K562 (cell line): Measurements from ENCODE around the gene CTNNA3. TPM values are rescaled to one million over a fixed set of nuclear protein-coding genes. Genes with fewer than 3 reads are reported as not detected.

Source experiments
- ATAC-seq: fragments of 200-7000 bp; cut with Tn5 transposase; 3 replicates; pipeline ENCODE4 v1.9.1; 2020; ENCODE audit warnings: moderate library complexity
- BruUV-seq: library from RNA; stranded (reverse); fragments of 400-500 nt; replicated peaks from 2 replicates; lab custom pipeline; 2021; lab: Mats Ljungman, UMichigan
- CTCF ChIA-PET: fragments of 300-600 bp; formaldehyde crosslinking; extraction: SDS; loops from one replicate; lab custom pipeline; 2021; ENCODE audit warnings: low intra/inter-chr PET ratio; lab: Yijun Ruan, JAX
- POLR2A ChIA-PET: fragments of 300-600, 350-650 bp; sonication (Branson Sonifier 250); formaldehyde crosslinking; extraction: SDS; loops from one replicate; lab custom pipeline; 2021; ENCODE audit warnings: antibody characterized with exemption, inconsistent platforms; lab: Yijun Ruan, JAX
- DNase-seq, 4 experiments: peaks; one replicate each; pipeline versions ENCODE4 v3.0.0 to v3.0.0-alpha.2; 2011 to 2018; ENCODE audit warnings: low spot score in 3 of 4, mixed read lengths in 3 of 4; ENCODE audit errors: extremely low read depth in 1 of 4
- FAIRE-seq: peaks from 2 replicates; lab custom pipeline; 2011; peaks lifted over from hg19 to GRCh38; lab: Jason Lieb, UNC
- H2AFZ ChIP-seq: 2 replicates; pipeline ENCODE4 v1.6.0; 2011; ENCODE audit warnings: low read depth, low read length, control low read depth, inconsistent platforms
- H3K27ac ChIP-seq: fragments of 200-600 bp; 3 replicates; pipeline ENCODE4 v1.8.0; 2011; ENCODE audit warnings: low read depth, mild to moderate bottlenecking, control low read depth, inconsistent platforms, low read length, moderate library complexity, mixed read lengths; ENCODE audit errors: extremely low read depth
- H3K27me3 ChIP-seq, 2 experiments: fragments of 300-600 bp in 1 of 2; 2 replicates in 1 of 2; 3 replicates in 1 of 2; pipeline versions ENCODE4 v1.6.0 to v1.8.0; 2011; ENCODE audit warnings: inconsistent platforms in 2 of 2, low read length in 2 of 2, mild to moderate bottlenecking in 1 of 2, mixed read lengths in 1 of 2, moderate library complexity in 1 of 2; ENCODE audit not compliant: control insufficient read depth in 2 of 2, insufficient read depth in 2 of 2
- H3K36me3 ChIP-seq: fragments of 300-600 bp; 3 replicates; pipeline ENCODE4 v1.8.0; 2011; ENCODE audit warnings: mild to moderate bottlenecking, low read length, inconsistent platforms; ENCODE audit not compliant: control insufficient read depth, insufficient read depth
- H3K4me1 ChIP-seq, 2 experiments: fragments of 200-600 bp in 1 of 2; replicated peaks in 1 of 2; 2 replicates in 1 of 2; 3 replicates in 1 of 2; pipeline versions ENCODE4 v1.5.1 to v1.8.0; 2011; ENCODE audit warnings: inconsistent platforms in 2 of 2, low read length in 2 of 2, mild to moderate bottlenecking in 1 of 2, mixed read lengths in 1 of 2, moderate library complexity in 1 of 2; ENCODE audit not compliant: control insufficient read depth in 2 of 2, insufficient read depth in 2 of 2
- H3K4me2 ChIP-seq: 2 replicates; pipeline ENCODE4 v1.6.1; 2011; ENCODE audit warnings: low read length, control low read depth, inconsistent platforms, mixed read lengths; ENCODE audit not compliant: insufficient read depth
- H3K4me3 ChIP-seq: fragments of 200-600 bp; sonication (generic), shearing (Covaris generic); 2 replicates; pipeline ENCODE4 v1.5.1; 2016; ENCODE audit warnings: control low read depth, inconsistent platforms
- H3K79me2 ChIP-seq: fragments of 200-600 bp; 3 replicates; pipeline ENCODE4 v1.8.0; 2011; ENCODE audit warnings: low read length, inconsistent platforms; ENCODE audit not compliant: control insufficient read depth, insufficient read depth
- H3K9ac ChIP-seq, 2 experiments: 2 replicates each; pipeline versions ENCODE4 v1.6.0 to v1.6.1; 2011; ENCODE audit warnings: low read depth in 2 of 2, low read length in 2 of 2, control low read depth in 1 of 2, inconsistent platforms in 1 of 2, mild to moderate bottlenecking in 1 of 2, mixed read lengths in 1 of 2; ENCODE audit not compliant: insufficient read depth in 1 of 2
- H3K9me1 ChIP-seq: one replicate; pipeline ENCODE4 v1.6.0; 2011; ENCODE audit warnings: inconsistent platforms, mild to moderate bottlenecking, low read length, moderate library complexity; ENCODE audit not compliant: control insufficient read depth, insufficient read depth
- H3K9me3 ChIP-seq: replicated peaks from 2 replicates; pipeline ENCODE4 v1.5.1; 2011; ENCODE audit warnings: low read depth, low read length, inconsistent platforms; ENCODE audit not compliant: control insufficient read depth, insufficient read depth
- H4K20me1 ChIP-seq: replicated peaks from 2 replicates; pipeline ENCODE4 v1.6.1; 2011; ENCODE audit warnings: low read length, inconsistent platforms, mixed read lengths; ENCODE audit not compliant: control insufficient read depth, insufficient read depth
- BMI1 ChIP-seq: fragments of 150-350 bp; IDR thresholded peaks from 2 replicates; pipeline ENCODE4 v1.6.1; 2014; ENCODE audit warnings: low read length
- CCAR2 ChIP-seq: fragments of 200-400 bp; formaldehyde crosslinking; IDR thresholded peaks from 2 replicates; pipeline ENCODE4 v1.6.1; 2017; ENCODE audit warnings: mild to moderate bottlenecking, low read depth, low read length
- MEIS2 ChIP-seq: fragments of 450-650 bp; IDR thresholded peaks from 2 replicates; pipeline ENCODE4 v1.6.1; 2014; ENCODE audit warnings: mild to moderate bottlenecking; ENCODE audit not compliant: partially characterized antibody
- NFATC3 ChIP-seq: fragments of 450-650 bp; IDR thresholded peaks from 2 replicates; pipeline ENCODE4 v1.6.1; 2017; ENCODE audit warnings: mild to moderate bottlenecking
- RBM34 ChIP-seq: fragments of 200-400 bp; formaldehyde crosslinking; IDR thresholded peaks from 2 replicates; pipeline ENCODE4 v1.6.1; 2018; ENCODE audit warnings: low read length, borderline replicate concordance; ENCODE audit not compliant: insufficient read depth
- SIN3A ChIP-seq, 2 experiments: fragments of 150-350 bp in 1 of 2; IDR thresholded peaks; 2 replicates each; pipeline ENCODE4 v1.6.1; 2011 to 2016; ENCODE audit warnings: borderline replicate concordance in 2 of 2, low read depth in 2 of 2, low read length in 2 of 2, mild to moderate bottlenecking in 2 of 2, moderate library complexity in 2 of 2; ENCODE audit not compliant: control insufficient read depth in 1 of 2
- SLC30A9 ChIP-seq: fragments of 250-450 bp; sonication (Bioruptor Pico); IDR thresholded peaks from 2 replicates; pipeline ENCODE4 v1.8.0; 2022; ENCODE audit warnings: mild to moderate bottlenecking, moderate library complexity
- STAT5A ChIP-seq: IDR thresholded peaks from 2 replicates; pipeline ENCODE4 v1.6.1; 2012; ENCODE audit warnings: low read length, inconsistent platforms, borderline replicate concordance
- TCF7 ChIP-seq: sonication (generic); IDR thresholded peaks from 2 replicates; pipeline ENCODE4 v1.6.1; 2016; ENCODE audit warnings: antibody characterized with exemption, borderline replicate concordance
- ZFX ChIP-seq: sonication (generic); formaldehyde crosslinking; IDR thresholded peaks from 2 replicates; pipeline ENCODE4 v1.8.0; 2022; ENCODE audit warnings: mild to moderate bottlenecking, missing genetic modification reagents, moderate library complexity
- ZNF780A ChIP-seq: fragments of 250-450 bp; sonication (Bioruptor Pico); IDR thresholded peaks from 2 replicates; pipeline ENCODE4 v1.5.0; 2021; ENCODE audit warnings: mild to moderate bottlenecking
- WGBS: fragments of 100-300 bp; shearing (Covaris generic); methylation state at CpG from one replicate; pipeline ENCODE4 v1.1.6; 2016; ENCODE audit warnings: low coverage, mixed read lengths; ENCODE audit not compliant: insufficient coverage; ENCODE audit errors: missing lambda C conversion rate; 5-methylcytosine and 5-hydroxymethylcytosine counted together
- in situ Hi-C: fragments of 300-500 bp; cut with MboI; formaldehyde crosslinking; loops from 4 replicates; pipeline ENCODE4 v1.15.0; 2018; ENCODE audit warnings: inconsistent platforms, mixed read lengths
- intact Hi-C: fragments of 100-400 bp; cut with micrococcal nuclease; formaldehyde crosslinking; loops from 2 replicates; pipeline ENCODE4 v1.14.2; 2022
- polyA plus RNA-seq, 8 experiments: library from polyadenylated mRNA; depleted of rRNA in 4 of 8; stranded (reverse) in 5 of 8; unstranded in 3 of 8; fragments of >200 nt; fragmentation: Nextera tagmentation in 2 of 8; fragmentation: Illumina TruSeq in 1 of 8; extraction: Ambion mirVana in 2 of 8; extraction: Trizol in 1 of 8; gene quantifications; 2 replicates each; pipeline versions ENCODE4 v1.2.1 to v1.2.3, GENCODE V29; 2011 to 2014; ENCODE audit warnings: inconsistent platforms in 1 of 8, missing spikeins in 1 of 8
- total RNA-seq, 7 experiments: library from RNA; depleted of rRNA in 6 of 7; stranded (reverse); fragments of >200 nt in 6 of 7; fragmentation: Illumina TruSeq in 2 of 7; extraction: Trizol in 2 of 7; gene quantifications; 2 replicates each; pipeline versions ENCODE4 v1.2.1 to v1.2.3, GENCODE V29; 2011 to 2021; ENCODE audit warnings: low replicate concordance in 1 of 7

The CTNNA3 gene
- total and polyA plus RNA-seq, 9 of the 15 experiments (the other 6 are each of a cell fraction or from before 2014, with no cell fraction given): 0.04 TPM; not detected in 8

GRCh38 chr10:67477868-67478267, 218.1 kb downstream of the CTNNA3 start:
- ChIA-PET CTCF (no interaction called here), POLR2A (no interaction called here)
- H2AFZ ChIP-seq: no peak overlapping the region
- no peaks in the 10 kb centered on the region for H3K36me3 ChIP-seq
- WGBS: 0% methylated on average over 1 of the region's 1 CpG
- no peaks in the 10 kb centered on the region for H3K4me1 ChIP-seq
- no peak for ATAC-seq
- H3K79me2 ChIP-seq: no peaks in the 10 kb centered on the region
- H3K4me3 ChIP-seq: no peak overlapping the region
- no TSS peak for BruUV-seq
- no peak overlapping the region for H3K27ac ChIP-seq
- no peak overlapping the region for H3K9ac ChIP-seq
- H3K4me2 ChIP-seq: no peak overlapping the region
- DNase-seq: no peak
- in situ Hi-C loops (no loop called here), intact Hi-C loops (no loop called here)
- peak; percentile 58 for FAIRE-seq
- H3K9me3 ChIP-seq: no peaks in the 10 kb centered on the region
- H4K20me1 ChIP-seq: no peaks in the 10 kb centered on the region
- H3K9me1 ChIP-seq: no peaks in the 10 kb centered on the region
- no peaks in the 10 kb centered on the region for H3K27me3 ChIP-seq
- TF ChIP-seq STAT5A (no peak), BMI1 (no peak), NFATC3 (no peak), ZNF780A (CRISPR knock-in tag) (no peak), SLC30A9 (CRISPR knock-in tag) (no peak), SIN3A (IDR thresholded peaks at IDR 0.05; ENCODE audit: borderline replicate concordance in 2 of 2, control insufficient read depth in 1 of 2, low read depth in 2 of 2, low read length in 2 of 2) (no peak), CCAR2 (no peak)

- intact Hi-C loops: no loop called here
- H3K36me3 ChIP-seq: no peaks in the 10 kb centered on the region
- H3K4me3 ChIP-seq: no peak overlapping the region
- FAIRE-seq (no peak), ATAC-seq (no peak), DNase-seq (no peak)
- BruUV-seq: no TSS peak
- no peaks in the 10 kb centered on the region for H3K27me3 ChIP-seq
- no peaks in the 10 kb centered on the region for H3K4me1 ChIP-seq
- no peaks in the 10 kb centered on the region for H4K20me1 ChIP-seq
- H3K27ac ChIP-seq: no peak overlapping the region
- ChIA-PET POLR2A (no interaction called here), CTCF (interaction anchor here (0.6 kb wide), 1 partner anchor 286 kb away, joined by 3 read pairs; no protein-coding TSS in a partner anchor)
- no peak for TF ChIP-seq RBM34
- TF ChIP-seq NFATC3: no peak
- no peak for TF ChIP-seq STAT5A
- TF ChIP-seq ZFX: no peak
- TF ChIP-seq TCF7: no peak
- no peak for TF ChIP-seq MEIS2
- in situ Hi-C loops: no loop called here
- 2% methylated on average over 4 of the region's 4 CpGs for WGBS
- no peaks in the 10 kb centered on the region for H3K9me3 ChIP-seq
- H3K9ac ChIP-seq: no peak overlapping the region
- H3K79me2 ChIP-seq: no peaks in the 10 kb centered on the region
- no peak overlapping the region for H3K4me2 ChIP-seq
- no peak overlapping the region for H2AFZ ChIP-seq
- no peaks in the 10 kb centered on the region for H3K9me1 ChIP-seq
These were observed 219.8 kb downstream of the CTNNA3 start for GRCh38 chr10:67476201-67476600.
